NCI-H1417 treated with DMSO at 0.1 percent for 48 hours (cell line): ENCODE results near the gene SP110.
"Not testable (repeated sequence)": the region's sequence is repeated elsewhere in the genome, so short reads cannot be mapped to it uniquely, and the experiment has no call there.

ENCODE experiments used
- DNase-seq: peaks from one replicate; lab custom pipeline; 2025; lab: John Stamatoyannopoulos, UW

Gene SP110

DNA sequence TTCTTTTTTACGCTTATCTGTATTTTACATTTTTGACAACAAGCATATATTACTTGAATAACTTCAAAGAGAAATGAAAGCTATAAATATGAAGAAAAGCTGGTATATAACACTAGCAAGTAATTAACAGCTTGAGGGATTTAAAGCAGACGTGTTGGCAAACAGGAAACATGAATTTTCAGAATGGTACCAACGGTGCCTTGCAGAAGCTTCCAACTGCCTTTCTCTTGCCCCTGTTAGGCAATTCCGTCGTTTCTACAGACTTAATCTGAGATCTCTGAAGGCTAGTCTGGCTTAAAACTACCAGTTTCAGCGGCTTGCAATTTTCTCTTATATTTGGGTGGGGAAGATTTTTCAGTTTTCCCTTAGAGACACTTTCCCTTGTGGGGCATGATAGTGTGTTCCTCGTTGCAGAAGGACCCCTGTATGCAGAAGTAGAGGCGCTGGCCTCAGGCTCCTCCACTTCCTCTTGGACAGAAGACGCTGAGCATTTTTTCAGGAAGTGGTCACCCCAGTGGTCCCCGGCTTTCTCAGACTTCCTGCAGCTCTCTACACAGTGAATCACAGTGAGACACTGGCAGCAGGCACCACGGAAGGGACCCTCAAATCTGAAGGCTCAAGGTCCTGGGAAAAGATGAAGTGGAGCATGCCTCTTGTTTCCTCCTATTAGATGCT, 94.9 kb downstream of the SP110 start:
- no peak for DNase-seq

GRCh38 chr2:230124235-230124634, 95.5 kb downstream of the SP110 start:
- DNase-seq: no peak

DNA sequence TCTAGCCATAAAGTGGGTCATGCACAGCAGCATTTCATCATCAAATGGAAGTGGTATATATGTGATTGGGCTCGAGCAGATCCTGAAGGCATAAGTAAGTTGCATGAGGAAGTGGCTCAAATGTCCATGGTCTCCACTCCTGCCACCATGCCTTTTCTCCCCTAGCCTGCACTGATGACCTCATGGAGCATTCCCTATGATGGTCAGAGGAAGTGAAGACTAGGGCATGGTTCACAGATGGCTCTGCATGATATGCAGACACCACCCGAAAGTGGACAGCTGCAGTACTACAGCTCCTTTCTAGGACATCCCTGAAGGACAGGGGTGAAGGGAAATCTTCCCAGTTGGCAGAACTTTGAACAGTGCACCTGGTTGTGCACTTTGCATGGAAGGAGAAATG, 99.4 kb downstream of the SP110 start:
- DNase-seq: not testable (repeated sequence)

DNA sequence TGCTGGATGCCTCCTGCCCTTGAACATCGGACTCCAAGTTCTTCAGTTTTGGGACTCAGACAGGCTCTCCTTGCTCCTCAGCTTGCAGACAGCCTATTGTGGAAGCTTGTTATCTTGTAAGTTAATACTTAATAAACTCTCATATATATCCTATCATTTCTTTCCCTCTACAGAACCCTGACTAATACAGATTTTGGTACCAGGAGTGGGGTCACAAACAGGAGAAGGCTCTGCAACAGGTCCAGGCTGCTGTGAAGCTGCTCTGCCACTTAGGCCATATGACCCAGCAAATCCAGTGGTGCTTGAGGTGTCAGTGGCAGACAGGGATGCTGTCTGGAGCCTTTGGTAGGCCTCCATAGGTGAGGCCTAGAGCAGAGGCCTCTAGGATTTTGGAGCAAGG, 100.0 kb downstream of the SP110 start:
- DNase-seq: not testable (repeated sequence)
